C1 segment of cervical spinal cord (tissue), 14 donors: ENCODE measurements around the gene SRPRA.

Source experiments
- DNase-seq, 14 donors: peaks; one replicate each; lab custom pipeline; 2025; lab: John Stamatoyannopoulos, UW

The SRPRA gene

DNA sequence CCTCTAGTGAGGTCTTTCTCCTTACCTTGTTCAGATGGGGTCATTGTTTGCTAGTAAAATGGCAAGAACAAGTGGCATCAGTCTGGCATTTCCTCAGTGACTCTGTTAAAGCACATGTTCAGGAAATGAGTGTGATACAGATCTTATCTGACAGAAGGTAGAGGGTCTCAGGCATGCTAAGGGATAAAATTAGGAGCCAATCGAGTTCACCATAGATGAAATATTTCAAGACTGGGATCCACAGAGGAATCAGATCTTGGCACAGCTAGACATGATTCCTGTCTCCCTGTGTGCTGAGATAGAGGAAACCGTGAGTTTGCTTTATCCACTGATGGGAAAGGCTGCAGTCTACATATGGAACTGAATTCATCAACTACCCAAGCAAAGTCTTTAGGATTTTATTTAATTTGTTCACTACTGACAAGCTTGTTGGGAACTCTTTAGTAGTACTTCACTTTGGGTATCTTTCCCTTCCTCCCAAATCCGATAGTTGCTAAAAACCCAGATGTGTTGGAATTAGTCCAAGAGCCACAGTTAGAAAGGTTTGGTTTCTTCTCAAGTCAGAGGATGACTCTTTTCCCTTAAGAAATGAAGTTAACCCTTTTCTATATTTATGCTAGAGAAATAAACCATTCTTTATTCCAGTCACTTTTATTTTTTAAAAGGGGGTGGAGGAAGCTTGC lies 38.7 kb downstream of the SRPRA start:
- no peak for DNase-seq

DNA sequence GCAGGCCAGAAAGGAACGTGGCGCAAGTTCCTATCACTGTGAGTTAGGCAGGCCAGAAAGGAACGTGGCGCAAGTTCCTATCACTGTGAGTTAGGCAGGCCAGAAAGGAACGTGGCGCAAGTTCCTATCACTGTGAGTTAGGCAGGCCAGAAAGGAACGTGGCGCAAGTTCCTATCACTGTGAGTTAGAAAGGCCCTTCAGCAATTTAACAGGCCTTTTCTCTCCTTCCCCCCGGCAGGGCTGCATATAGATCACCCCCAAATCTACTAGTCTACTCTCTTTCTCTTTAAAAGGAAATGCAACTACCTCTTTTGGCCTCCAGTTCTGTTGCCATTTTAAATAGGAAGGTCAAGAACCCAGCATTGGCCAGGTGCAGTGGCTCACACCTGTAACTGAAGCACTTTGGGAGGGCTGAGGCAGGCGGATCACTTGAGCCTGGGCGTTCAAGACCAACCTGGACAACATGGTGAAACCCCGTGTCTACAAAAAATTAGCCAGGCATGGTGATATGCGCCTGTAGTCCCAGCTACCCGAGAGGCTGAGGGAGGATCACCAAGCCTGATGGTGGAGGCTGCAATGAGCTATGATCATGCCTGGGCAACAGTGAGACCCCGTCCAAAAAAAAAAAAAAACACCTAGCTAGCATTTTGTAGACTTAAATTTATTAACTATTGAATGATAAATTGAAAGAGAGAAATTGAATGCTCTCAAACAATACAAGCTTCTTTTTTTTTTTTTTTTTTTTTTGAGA lies 42.2 kb downstream of the SRPRA start:
- no peak for DNase-seq

DNA sequence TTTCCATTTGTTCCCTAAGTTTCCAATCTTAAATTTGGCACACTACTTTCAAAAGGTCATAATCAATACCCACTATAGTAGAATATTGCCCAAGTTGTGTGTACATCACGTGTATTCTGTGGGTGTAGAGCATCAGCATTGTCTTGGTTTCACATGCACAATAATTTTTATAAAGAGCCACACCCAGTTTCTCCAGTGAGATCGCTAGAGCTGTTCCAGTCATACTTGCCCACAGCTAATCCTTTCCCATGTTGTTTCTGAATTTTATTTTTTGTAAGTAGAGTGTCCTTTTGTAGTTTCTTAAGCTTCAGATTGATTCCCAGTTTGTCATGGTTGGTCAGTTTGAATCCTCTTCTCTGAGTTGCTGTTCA lies 43.4 kb downstream of the SRPRA start:
- DNase-seq, result no peak

DNA sequence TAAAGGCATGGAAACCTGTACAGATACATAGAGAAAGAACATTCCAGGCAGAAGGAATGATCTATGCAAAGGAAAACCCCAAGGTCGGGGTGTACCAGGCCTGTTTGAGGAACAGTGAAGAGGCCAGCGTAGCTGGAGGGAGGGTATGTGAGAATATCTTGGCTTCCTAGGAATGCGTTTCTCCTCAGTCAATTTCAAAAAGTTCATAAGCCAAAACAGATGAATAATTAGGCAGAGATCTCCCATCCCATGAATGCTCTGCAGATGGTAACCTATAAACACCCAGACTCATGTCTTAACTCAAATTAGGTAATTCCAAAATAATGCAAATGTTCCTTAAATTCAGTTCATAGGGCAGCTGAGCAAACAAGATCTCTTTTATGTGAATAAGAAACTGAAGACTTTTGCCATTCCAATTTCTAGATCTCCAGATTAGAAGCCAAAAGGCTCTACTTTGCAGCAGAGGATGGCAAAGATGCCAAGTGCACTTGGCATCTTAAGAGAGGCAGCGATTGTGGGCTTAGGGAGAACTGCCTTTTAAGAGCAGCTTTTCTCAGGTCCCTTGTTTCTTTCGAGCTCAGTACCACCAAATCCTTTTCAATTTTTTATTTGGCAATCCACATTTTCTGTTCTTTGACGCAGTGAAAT lies 43.9 kb downstream of the SRPRA start:
- DNase-seq, result no peak

DNA sequence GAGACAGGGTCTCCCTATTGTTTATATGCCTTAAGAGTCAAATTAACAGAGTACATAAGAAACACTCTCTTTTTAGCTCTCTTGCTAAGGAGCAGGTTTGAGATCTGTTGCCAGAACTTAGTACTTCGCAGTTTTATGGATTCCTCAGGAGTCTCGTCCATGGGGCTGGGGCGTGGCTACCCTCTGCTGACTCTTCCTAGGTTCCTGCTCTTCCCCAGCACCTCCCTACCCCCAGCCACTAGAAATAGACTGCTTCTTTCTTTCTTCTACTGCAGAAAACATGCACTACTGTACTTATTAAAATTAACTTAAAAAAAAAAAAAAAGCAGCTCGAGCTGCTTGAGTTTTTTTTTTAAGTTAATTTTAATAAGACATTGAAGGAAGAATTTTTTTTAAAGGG lies 49.1 kb downstream of the SRPRA start:
- no peak for DNase-seq

DNA sequence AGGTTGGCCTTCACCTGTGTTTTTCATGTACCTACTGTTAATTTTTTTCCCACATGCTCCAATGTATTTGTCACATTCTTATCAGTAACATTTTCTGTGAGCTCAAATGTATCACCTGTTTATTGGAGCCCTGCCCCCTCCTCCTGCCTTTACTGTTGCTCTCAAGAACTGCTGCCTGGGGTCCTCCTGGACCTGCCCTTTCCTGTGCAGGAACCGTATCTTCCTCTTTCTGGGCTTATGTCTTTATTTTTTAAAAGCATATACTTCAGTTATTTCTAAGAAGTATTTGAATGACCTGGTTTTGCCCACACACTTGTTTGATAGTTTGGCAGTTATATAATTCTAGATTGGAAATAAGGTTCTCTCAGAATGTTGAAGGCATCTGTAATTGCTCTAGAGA lies 51.2 kb downstream of the SRPRA start:
- DNase-seq, result no peak

DNA sequence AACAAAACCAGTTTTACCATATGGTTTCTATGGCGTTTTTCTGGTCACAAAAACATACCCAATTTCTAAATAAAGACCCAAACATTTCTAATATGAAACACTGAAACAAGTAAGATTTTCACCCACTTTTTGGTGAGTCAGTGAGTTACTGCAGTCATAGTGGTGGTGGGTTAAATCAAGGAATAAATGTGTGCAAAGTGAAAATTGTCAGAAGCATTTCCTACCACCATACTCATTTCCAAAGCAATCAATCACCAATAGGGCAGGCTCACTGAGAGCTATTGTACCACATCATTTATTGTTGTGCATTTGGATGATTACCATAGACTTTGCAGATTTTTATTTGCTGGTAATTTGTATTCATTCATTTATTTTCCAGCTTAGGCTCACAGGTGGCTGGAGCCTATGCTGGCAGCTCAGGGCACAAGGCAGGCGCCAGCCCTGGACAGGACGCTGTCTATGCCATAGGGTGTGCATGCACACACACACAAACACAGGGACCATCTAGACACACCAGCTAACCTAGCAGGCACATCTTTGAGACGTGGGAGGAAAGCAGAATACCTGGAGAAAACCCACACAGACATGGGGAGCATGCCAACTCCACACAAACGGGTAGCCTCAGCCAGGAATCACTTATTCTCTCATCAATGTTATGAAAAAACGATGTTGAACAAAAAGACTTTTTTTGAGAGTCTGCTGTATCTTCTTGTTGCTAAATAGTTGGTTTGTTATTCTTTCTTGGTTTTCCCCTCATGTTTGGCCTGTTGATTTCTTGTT lies 52.0 kb downstream of the SRPRA start:
- no peak for DNase-seq

DNA sequence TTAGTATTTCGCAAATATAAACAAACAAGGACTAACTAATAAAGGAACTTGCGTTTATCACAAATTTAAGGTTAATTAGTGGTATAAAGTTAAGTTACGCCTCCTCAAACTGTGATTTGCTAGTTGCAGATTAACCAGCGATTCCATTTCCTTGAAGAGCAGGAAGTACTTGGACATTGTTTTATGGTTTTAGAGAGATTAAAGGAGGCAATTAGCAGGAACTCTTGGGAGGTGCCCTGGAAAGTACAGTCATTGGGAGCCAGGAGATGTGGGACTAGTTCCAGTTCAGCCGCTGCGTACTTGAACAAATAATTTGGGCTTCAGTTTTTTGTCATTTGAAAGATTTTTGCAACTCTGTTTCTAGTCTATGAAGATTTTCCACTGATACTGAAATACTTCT lies 53.9 kb downstream of the SRPRA start:
- DNase-seq, result no peak

DNA sequence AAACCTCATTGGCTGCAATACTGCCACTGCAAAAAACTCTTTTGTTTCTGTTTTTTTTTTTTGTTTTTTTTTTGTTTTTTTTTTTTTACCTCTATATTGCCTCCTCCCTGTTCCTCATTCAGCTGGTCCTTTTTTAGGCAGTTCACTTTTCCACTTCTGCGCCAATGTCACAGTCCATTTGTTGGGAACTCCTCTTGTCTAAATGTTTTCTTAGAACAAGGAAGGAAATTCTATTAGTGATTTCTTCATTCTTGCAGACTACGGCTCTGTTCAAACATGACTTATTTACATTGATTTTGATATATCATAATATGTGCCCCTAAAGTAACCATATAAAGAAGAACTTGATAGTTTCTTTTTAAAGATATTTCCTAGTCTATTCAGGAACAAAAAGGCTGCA lies 54.3 kb downstream of the SRPRA start:
- DNase-seq, result no peak
